GM12873 (cell line): Measurements from ENCODE around the gene BEAN1.

Experiments used
- TF ChIP-seq, protein P1 (sequence below): IDR thresholded peaks from 2 replicates; pipeline ENCODE4 v1.5.1; 2012; ENCODE audit warnings: low read depth, mild to moderate bottlenecking, moderate library complexity, low read length, control low read depth; ENCODE audit not compliant: insufficient read depth; ENCODE audit errors: missing control alignments

The BEAN1 gene

DNA sequence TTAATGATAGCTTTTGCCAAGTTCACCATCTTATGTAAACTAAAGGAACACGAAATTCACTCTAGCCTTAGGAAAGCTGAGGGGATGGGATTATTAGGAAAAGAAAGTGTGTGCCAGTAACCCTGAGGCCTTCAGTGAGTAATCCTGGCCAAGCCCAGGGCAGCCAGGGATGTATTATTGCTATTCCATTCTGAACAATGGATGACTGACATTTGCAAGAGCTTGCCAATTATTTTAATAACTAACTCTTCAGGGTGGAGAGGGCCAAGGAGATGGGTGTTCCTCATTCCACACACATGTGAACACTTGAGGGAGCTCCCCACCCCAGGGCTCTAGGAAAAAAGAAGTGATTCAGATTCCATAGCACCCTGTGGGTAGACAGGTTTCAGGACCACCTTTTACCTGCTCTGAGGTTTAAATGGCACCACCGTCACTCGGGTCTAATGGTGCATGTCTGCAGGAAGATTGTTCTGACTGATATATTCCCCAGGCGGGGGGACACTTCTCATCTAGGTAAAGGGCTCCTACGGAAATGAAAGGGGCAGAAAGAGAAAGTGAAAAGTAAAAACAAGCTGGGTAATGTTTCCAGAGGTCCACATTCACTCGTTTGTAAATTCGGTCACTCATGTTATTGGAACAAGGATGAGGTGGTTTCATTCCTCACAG lies 81.3 kb downstream of the BEAN1 start:
- TF ChIP-seq, protein P1, sequence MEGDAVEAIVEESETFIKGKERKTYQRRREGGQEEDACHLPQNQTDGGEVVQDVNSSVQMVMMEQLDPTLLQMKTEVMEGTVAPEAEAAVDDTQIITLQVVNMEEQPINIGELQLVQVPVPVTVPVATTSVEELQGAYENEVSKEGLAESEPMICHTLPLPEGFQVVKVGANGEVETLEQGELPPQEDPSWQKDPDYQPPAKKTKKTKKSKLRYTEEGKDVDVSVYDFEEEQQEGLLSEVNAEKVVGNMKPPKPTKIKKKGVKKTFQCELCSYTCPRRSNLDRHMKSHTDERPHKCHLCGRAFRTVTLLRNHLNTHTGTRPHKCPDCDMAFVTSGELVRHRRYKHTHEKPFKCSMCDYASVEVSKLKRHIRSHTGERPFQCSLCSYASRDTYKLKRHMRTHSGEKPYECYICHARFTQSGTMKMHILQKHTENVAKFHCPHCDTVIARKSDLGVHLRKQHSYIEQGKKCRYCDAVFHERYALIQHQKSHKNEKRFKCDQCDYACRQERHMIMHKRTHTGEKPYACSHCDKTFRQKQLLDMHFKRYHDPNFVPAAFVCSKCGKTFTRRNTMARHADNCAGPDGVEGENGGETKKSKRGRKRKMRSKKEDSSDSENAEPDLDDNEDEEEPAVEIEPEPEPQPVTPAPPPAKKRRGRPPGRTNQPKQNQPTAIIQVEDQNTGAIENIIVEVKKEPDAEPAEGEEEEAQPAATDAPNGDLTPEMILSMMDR = no peak

DNA sequence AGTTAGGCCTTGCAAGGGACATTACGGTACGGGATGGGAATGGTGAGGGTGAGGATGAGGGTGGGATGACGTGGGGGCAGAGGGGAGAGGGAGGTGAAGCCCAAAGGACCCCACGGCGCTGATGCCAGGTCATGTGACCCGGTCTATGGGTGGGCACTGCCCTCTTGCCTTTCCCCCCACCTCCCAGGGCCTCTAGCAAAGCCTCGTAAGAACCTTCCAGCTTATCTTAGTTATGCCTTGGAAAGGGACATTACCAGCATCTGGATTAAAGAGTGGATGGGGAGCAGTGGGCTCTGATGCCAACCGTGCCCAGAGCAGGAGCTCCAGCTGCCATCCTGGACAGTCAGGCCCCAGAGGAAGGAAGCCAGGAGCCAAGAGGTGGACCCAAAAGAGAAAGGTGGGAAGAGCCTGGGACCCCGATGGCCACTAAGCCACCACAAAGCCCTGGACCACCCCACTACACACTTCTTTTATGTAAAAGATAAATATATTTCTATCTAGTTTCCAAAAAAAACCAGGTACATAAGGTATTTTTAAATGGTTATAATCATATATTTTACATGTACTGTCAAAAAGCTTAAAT lies 81.9 kb downstream of the BEAN1 start:
- TF ChIP-seq, protein P1 = no peak

DNA sequence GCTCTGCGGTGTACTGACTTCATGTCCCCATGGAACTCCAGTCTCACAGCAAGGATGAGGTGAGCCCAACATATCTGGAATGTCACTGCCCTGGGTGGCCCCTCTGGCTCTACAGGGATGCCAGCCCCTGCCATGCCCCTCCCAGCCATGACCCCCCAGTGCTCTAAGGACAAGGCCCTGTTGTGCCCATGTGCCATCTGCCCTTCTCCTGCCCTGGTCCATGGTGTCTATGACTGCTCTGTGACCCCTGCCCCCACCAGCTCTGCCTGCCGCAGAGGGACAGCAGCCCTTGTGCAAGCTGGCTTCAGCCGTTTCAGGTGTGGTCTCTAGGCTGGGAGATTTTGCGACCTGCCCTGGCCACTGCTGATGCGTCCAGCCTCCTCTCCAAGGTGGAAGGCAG lies 82.5 kb downstream of the BEAN1 start:
- TF ChIP-seq, protein P1 = no peak

DNA sequence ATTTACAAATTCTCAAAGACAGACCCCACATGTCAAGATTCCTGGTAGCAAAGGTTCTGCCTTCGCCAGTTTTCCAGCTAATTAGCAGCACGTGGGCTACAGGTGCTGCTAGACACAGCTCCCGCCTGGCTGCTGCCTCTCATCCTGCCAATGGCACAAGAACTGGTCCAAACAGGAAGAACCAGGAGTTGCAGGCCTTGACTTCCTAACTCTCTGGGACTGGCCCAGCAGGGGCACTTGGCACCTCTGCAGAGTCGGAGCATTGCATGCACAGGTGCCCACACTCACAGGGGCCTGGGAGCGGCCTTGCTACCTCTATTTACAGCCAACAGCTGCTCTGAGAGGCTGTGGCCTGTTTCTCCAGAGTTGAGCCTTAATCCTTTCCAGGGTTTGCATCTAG lies 83.2 kb downstream of the BEAN1 start:
- TF ChIP-seq, protein P1 = no peak

DNA sequence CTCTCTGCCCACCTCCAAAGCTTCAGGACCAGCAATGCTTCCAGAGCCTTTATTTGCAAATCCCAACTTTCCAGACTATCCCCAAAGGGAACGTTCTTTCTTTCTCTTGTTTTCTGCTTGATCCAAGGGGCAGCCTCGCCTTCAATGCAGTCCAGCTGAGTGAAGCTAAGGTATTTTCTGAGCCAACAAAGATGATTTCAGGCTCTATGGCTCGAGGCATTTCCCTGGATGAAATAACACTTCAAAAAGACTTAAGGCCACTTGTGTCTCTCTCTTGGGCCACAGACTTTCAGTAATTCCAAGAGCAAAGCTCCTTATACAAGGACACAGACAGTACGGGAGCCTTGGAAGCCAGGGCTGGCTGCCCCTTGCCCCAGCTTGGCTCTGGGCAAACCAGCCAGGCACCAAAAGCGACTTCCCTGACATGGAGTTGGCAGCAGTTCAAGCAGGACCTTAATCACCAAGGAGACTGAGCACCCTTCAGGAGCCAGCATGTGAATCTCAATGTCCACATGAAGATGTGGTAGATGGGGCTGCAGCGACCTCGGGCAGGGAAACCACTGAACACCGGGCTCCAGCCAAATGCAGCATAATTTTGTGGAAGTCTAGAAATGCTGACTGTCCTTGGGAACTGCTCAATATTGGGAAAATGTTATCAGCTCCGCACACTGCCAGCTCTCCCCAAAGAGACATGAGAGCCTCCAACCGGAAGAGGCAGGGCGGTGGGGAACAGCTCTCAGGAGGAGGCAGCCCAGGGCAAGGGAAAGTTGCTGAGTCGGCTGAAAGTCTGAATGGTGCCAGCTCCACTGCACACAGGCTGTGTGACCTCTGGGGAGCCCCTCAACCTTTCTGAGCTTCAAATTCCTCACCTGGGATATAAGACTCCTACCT lies 83.9 kb downstream of the BEAN1 start:
- TF ChIP-seq, protein P1 = no peak

DNA sequence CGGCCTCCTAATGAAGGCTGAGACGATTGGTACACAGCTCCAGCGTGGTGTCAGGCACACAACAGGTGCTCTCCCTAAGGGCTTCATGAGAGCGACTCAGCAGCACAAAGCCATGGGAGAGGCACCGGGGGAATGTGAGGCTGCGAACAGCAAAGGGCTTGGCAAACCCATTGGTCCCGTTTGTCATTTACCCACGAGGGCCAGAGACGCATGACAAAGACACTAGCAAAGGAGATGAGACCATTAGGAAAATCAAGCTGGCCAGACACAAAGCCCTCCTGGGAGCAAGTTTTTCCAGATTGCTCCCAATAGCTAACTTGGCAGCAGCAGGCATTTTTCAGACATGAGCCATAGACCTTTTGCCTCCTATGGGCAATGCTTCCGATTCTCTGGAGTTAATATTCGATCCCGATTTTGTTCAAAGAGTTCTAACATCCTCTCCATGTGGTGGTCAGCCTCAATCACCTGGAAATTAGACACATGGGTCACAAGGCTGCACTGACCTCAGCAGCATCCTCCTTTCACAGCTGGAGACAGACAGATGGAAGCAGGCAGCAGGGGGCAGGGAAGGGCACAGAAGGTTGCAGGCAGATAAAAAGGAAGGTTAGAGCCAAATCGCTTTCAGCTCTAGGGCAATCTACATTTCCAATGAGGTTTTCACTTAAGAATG lies 84.6 kb downstream of the BEAN1 start:
- TF ChIP-seq, protein P1 = no peak
